Subcutaneous adipose tissue (tissue), 4 donors: ENCODE results near the gene OCRL. TPM values are rescaled to one million over a fixed set of nuclear protein-coding genes. Genes with fewer than 3 reads are reported as not detected.

Experiments
- CTCF ChIP-seq: fragments of 450-650 bp; IDR thresholded peaks from one replicate; pipeline ENCODE4 v1.5.1; 2016; ENCODE audit warnings: low read depth, mild to moderate bottlenecking, control low read depth, antibody characterized with exemption, moderate library complexity
- total RNA-seq, 4 donors: library from RNA; depleted of rRNA; stranded (reverse); fragments of >200 nt; gene quantifications; one replicate each; pipeline ENCODE4 v1.1.0, GENCODE V29; 2016

Gene OCRL
- total RNA-seq, 4 donors from 2014 or later, result 20.3 to 25.7 (median 22.0) TPM

GRCh38 chrX:129559783-129560182, 19.7 kb downstream of the OCRL start:
- TF ChIP-seq CTCF, result no peak

- TF ChIP-seq CTCF, result no peak
Measured at GRCh38 chrX:129561453-129561852, 21.4 kb downstream of the OCRL start.

- TF ChIP-seq CTCF, result no peak
Measured at GRCh38 chrX:129565046-129565650, 25.1 kb downstream of the OCRL start.

- TF ChIP-seq CTCF, result no peak
Measured at GRCh38 chrX:129566073-129566472, 26.0 kb downstream of the OCRL start.

GRCh38 chrX:129568349-129568748, 28.3 kb downstream of the OCRL start:
- no peak for TF ChIP-seq CTCF

GRCh38 chrX:129572422-129572821, 32.4 kb downstream of the OCRL start:
- no peak for TF ChIP-seq CTCF

GRCh38 chrX:129574214-129574613, 34.2 kb downstream of the OCRL start:
- no peak for TF ChIP-seq CTCF
